Fibroblast of skin of right quadriceps (primary cell): ENCODE measurements around the gene TRIM3.

Experiments
- DNase-seq: peaks from one replicate; pipeline ENCODE4 v3.0.0-alpha.2; 2013

TRIM3 gene

GRCh38 chr11:6437423-6437822 lies 36.3 kb downstream of the TRIM3 start:
- DNase-seq = no peak

GRCh38 chr11:6433998-6434660 lies 39.6 kb downstream of the TRIM3 start:
- DNase-seq = no peak

- peak; percentile 74 for DNase-seq
Measured at GRCh38 chr11:6431861-6432260, 41.9 kb downstream of the TRIM3 start.

DNA sequence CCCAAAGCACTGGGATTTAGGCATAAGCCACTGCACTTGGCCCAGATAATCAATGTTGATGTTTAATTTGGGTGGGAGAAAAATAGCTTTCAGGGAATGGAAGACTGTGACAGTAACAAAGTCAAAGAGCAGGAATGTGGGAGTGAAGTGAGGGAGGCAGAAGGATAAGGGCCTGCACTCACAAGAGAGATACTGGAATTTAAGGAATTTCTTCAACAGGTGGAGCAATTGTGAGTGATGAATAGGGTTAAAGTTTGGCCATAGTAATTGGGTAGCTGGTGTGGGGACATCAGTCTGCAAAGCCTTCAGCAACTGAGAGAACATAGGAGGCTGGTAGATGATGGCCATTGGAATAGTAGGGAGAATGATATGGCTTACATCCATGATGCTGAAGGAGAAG lies 46.2 kb downstream of the TRIM3 start:
- DNase-seq = no peak

DNA sequence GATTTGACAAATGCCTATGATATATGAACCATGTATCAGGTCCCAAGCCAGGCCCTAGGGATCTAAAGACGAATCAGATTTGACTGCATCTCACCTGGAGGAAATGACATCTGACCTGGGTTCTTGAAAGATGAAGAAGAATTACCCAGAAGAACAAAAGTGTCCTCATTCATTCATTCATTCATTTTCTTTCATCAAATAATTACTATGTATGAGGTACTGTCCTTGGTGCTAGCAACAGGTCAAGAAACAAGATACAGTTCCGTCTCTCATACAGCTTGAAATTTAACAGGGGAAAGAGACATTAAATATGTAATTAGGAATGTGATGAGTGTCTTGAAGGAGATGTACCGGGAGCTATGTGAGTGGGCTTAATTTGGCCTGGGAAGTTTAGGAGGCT lies 53.1 kb downstream of the TRIM3 start:
- DNase-seq = no peak

DNA sequence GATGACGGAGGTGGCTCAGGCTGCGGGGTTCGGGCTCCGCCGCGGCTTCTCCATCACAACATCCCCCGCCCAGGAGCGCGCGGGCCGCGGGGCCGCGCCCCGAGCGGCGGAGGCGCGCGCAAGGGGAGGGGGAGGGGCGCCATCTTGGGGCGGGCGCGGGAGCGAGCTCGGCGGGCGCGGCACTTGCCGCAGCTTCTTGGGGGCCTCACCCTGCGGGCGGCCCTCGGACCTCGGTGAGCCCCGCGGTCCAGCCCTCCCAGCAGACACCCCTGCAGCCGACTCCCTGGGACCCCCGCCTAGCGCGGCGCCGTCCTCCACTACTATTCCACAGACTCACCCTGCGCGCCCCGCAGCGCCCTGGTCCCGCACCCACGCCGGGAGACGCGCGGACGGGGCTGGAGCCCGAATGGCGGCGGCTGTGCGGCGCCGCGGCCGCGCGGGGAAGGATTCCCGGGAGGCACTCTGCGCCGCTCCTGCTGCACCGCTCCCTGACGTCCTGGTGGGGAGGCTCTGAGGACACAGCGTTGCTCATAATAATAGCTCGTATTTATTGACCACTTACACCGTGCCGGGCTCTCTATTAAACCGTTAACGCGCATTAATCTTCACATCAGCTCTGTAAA lies 54.6 kb downstream of the TRIM3 start, which contains the start of gene APBB1:
Gene APBB1 (minus strand): TSS at position 86 of the 623 bp plus-strand sequence. CDS start 7,747 bp downstream, outside the sequence.
- DNase-seq = peak; percentile 54

DNA sequence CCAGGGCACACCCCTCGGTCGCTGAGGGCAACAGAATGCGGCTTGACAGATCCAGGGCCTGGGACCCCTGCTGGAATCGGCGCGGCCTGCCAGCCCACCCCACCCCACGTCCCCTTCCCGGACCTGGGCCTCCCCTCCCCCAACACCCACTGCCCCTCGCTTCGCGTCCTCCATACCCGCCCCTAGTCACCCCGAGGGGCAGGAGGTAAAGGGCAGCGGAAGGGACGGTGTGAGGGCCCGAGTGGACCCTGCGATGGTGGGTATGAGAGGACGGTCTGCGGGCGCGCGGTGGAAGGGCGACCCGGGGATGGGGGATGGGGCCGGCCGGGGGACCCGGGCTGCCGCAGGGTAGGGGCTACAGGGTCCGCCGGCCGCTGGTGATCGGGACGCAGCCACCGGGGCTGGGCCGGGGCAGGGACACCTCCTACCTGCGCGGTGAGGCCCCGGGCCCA lies 55.2 kb downstream of the TRIM3 start:
- DNase-seq = no peak

- no peak for DNase-seq
Measured at GRCh38 chr11:6417907-6418556, 55.7 kb downstream of the TRIM3 start.

GRCh38 chr11:6415797-6416196 lies 57.9 kb downstream of the TRIM3 start:
- DNase-seq = no peak

GRCh38 chr11:6414874-6415328 lies 58.8 kb downstream of the TRIM3 start:
- DNase-seq = no peak

GRCh38 chr11:6413791-6414201 lies 59.9 kb downstream of the TRIM3 start:
- peak; percentile 47 for DNase-seq

GRCh38 chr11:6411594-6412031 lies 62.1 kb downstream of the TRIM3 start:
- DNase-seq = no peak

DNA sequence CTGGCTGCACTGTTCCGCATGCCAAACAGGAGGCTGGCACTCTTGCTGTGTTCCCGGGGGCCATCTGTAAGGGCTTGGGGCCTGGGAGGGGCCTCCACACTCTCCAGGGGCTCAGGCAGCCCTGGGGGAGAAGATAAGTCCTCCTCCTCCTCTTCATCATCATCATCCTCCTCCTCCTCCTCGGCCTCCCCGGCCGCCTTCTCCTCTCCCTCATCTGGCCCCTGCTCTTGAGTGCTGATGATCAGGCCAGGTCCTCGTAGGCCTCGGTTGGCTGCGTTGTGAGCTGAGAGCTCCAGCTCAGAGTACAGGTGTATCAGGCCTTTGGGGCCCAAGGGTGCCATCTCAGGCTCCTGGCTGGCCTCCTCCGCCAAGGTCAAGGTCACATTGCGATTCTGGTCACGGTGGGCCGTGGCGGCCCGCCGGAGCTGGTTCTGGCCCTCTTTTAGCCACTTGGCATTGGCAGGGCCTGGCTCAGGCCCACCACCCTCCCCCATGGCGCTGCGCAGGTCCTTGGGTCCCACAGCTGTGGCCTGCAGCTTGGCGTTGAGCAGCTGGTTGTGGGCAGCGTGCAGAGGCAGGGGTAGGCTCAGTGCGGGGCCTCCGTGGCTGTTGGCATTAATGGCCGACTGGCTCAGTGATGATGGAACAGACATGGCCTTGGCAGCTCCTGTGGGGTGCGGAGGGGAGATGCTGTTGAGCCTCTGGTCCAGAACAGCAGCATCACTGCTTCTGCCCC lies 62.9 kb downstream of the TRIM3 start:
- DNase-seq = no peak

- no peak for DNase-seq
Measured at GRCh38 chr11:6406370-6406769, 67.4 kb downstream of the TRIM3 start.

- no peak for DNase-seq
Measured at GRCh38 chr11:6405846-6406245, 67.9 kb downstream of the TRIM3 start.

- no peak for DNase-seq
Measured at GRCh38 chr11:6405052-6405667, 68.6 kb downstream of the TRIM3 start.

DNA sequence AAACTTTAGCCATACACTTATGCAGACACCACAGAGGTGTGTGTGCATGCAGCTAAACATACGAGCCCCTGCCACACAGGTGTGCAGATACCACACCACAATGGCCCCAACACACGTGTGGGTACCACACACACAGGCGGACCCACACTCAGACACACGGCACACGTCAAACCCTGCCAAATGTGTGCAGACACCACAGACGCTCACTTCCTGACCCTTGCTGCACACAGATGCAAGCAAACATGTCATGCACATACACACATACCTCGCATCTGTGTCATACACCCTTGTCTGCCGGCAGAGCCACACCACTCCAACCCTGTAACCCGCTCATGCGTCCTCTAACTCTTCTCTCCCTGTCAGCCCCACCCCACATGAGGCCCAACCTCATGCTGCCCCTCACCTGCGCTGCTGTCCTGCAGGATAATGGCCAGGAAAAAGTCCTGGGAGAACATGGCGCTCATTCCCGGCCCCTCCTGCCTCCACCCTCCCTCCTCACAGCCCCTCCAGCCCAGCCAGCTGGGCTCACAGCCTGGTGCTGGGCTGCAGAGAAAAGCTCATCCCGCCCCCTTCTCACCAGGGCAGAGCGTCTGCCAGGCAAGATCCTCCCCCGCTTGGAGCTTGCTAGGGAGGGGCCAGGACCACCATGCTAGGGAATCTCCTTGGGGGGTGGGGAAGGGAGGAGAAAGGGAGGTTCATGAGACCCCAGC lies 69.2 kb downstream of the TRIM3 start:
- DNase-seq = peak; percentile 71

GRCh38 chr11:6403539-6403938 lies 70.2 kb downstream of the TRIM3 start:
- DNase-seq = no peak

- peak; percentile 35 for DNase-seq
Measured at GRCh38 chr11:6402561-6402981, 71.2 kb downstream of the TRIM3 start.

- no peak for DNase-seq
Measured at GRCh38 chr11:6402061-6402470, 71.7 kb downstream of the TRIM3 start.

GRCh38 chr11:6401464-6401863 lies 72.3 kb downstream of the TRIM3 start:
- no peak for DNase-seq
